RKO (cell line): ENCODE measurements around the gene RACGAP1.
"Not testable (repeated sequence)": the region's sequence is repeated elsewhere in the genome, so short reads cannot be mapped to it uniquely, and the experiment has no call there.

Source experiments
- DNase-seq: peaks from one replicate; pipeline ENCODE4 v3.0.0-alpha.2; 2016; ENCODE audit warnings: low spot score

Gene RACGAP1

DNA sequence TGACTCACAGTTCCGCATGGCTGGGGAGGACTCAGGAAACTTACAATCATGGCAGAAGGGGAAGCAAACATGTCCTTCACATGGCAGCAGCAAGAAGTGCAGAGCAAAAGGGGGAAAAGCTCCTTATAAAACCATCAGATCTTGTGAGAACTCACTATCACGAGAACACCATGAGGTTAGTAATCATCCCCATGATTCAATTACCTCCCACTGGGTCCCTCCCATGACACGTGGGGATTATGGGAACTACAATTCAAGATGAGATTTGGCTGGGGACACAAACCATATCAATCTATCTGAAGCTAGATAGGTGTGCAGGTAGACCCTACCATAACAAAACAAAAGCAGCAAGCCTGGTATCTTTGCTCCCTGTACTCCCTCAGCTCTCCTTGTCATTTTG lies 38.8 kb downstream of the RACGAP1 start:
- not testable (repeated sequence) for DNase-seq

DNA sequence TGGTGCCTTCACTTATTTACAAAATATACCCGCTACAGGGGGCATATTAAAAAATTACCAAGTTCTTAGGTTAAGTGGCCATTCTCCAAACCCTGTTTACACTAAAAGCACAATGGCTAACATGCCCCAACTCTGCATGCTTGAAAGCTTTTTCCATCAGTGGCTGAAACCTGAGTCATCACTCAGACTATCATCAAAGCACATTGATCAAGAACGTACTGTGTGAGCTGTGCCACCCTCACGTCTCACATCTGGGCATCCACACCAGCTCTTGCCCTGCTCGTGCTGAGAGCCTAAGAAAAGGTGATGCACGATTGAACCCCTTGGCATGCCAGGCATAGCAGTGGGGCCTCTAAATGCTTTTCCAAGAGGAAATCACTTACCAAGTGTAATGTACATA lies 39.3 kb downstream of the RACGAP1 start:
- DNase-seq = no peak

DNA sequence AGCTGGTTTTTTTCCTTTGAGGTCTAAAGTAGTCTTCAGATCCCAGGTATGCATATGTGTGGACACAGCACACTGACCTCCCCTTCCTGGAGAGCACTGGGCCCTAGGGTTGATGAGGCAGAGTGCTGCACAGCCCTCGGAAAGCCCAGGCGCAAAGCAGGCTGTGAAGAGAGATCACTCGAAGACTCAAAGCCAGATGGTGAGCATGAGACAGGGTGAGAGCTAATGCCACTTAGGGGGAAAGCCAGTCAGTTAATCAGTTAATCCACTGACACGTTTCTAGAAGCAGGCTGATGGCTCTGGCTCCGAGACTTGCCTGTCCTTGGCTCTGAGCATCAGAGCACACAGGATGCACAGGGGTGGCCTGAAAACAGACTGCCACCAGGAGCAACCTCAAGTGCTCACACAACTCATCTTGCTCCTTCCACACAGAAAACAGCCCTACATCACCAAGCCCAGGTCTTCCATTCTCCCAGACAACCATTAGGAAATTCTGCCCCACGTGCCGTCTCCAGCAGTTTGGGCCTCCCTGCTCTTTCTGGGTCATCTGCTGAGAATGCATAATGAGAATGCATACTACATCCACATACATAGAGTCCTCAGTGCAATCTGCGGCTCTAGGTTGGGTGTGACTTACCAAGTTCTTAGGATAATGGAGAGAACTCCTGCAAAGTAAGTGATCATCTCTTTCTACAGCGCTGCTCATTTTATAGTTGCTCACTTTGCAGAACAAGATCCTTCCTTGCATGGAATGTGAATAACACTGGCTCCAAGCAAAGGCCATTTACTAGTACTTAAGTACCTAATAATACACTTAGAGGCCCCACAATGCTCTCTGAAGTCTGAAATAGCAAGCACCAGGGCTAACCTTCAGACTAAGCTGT lies 40.6 kb downstream of the RACGAP1 start:
- DNase-seq = no peak

DNA sequence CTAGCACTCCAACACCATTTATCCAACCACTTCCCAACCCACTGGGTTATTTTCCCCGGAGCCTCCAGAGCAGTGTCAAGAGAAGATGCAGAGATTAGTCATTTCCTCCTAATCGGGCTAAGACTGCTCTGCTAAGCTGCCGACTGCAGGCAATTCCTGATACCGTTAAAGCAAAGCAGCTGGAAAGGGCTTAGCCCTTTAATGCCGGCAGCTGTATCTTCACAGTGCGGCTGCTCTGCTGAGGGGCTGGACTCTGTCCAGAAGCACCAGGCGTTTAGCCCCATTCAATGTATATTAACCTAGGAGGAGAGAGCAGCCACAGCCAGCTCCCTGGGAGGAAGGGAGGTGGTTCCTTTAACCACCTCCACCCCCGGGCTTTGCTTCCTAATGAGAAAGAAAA lies 41.4 kb downstream of the RACGAP1 start:
- DNase-seq = peak; percentile 45

DNA sequence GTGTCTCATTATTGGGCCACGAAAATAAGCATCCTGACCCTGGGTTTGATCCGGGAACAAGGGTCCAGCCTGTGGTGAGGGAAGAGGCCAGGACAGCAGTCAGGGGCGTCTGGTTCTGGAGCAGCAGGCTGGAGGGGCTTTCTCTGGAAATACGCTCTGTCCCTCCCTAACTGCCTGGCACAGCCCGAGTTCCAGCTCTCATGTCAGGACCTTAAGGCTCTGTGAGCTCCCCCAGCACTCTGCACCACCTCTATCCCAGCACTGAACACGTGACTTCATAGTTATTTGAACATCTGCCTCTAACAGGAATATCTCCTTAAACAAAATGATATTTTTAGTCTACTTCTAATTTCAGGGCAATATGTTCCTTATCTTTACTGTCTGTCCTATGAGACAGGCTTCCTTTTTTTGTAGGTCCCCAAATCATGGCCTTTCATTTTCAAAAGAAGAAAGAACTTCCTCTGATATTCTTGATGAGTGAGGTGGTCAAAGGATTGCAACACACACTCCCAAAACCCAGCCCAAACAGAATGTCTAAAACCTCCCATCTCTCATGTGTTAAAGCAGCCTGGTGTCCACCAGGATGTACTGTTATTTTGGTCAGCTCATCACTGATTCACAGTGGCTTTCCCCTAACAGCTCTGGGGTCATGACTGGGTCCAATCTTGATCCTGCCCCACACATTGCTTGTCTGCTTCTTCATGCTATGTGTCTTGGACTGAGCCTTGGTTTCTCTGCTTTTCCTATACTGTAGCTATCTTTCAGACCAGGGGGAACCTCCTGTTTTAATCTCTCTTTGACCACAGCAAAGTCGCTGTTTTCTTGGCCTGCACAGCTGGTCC lies 42.8 kb downstream of the RACGAP1 start:
- no peak for DNase-seq

DNA sequence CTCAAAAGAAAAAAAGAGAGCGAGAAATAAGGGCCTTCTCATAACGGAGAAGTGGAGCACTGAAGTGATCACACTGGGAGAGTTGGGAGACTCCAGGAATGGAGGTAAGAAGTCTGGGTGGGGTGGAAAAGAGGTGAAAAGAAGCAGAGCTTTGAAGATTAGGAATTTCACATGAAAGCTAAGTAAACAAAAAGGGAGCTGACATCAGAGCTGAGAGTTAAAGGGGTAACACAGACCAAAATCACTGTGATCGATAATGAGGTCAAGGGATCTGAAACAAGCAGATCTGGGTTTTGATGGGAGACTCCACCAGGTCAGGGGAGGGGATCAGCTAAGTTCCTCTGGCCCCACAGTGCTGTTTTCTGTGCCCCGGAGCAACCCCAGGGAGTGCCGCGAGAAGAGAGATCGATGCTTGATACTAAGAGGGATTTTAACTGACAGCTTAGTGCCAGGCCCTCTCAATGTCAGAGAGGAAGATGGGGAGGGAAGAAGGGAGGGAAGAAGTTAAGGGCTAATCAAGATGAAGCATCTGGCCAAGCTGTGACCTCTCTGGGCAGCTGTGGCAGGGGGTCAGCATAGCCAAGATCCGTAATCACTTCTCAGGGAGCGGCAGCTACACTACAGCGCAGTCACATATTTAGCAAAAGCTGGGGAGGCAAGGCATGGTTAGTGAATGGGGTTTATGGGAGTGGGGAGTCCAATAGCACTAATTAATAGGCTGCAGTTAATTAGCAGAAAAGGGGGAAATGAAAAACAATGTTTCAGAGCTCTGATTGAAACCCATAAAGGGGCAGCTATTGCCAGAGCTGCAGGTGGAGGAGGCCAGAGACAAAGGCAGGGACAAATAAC lies 44.6 kb downstream of the RACGAP1 start:
- DNase-seq = no peak

DNA sequence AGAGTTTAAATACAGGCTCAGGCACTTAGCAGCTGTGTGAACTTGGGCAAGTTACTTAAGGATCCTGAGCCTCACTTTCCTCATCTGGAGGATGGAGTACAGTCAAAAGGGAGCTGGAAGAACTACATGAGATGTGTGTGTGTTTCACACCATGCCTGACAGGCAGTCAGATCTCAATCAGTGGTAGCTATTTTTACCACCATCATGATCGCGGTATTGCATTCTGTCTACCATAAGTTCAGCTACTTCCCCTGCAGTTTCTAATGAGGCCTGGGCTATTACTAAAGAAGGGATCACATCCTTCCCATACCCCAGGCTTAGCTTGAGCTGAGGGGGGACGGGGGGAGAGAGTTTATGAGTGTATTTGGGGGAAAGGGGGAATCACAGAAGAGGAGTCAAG lies 45.5 kb downstream of the RACGAP1 start:
- DNase-seq = no peak

DNA sequence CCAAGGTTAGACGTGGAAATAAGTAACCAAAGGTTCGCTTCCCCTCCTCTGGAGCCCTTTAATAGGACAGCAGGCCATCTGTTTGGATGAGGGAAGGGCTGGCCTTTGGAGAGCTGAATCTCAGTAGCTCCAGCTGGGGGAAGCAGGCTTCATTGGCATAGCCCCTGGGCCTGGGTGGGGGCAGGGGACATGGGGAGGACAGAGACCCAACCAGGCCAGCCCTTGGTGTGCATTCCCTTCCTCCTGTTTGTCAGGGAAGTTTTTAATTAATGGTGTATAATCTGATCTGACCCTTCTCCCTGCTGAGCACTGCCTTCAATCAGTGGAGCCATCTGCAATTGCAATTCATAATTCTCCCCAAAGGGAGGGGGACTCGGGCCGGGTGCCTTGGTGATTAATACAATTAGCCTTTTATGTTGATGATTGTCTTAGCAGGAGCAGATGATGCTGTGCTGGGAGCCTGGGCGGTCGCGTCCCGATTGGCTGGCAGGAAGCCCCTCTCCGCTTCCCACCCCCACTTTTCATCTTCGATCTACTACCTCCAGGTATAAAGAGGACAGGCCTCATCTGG lies 46.2 kb downstream of the RACGAP1 start:
- no peak for DNase-seq

DNA sequence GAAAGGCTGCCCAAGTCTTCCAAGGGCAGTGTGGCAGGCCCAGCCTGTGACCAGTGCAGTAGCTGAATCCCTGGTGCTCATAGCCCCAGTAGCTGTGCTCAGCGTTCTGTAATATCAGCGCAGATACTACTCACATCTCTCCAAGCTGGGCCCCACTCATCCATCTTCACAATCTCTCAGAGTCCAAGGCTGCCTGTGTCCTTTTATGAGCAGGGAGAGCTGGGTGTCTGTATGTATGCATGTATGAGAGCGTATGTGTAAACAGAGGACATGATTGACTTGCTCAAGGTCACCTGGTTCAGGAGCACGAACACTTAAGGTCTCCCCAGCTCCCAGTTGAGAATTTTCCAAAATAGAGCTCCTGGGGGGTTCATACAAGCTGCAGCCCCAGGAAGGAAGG lies 47.2 kb downstream of the RACGAP1 start:
- DNase-seq = no peak

DNA sequence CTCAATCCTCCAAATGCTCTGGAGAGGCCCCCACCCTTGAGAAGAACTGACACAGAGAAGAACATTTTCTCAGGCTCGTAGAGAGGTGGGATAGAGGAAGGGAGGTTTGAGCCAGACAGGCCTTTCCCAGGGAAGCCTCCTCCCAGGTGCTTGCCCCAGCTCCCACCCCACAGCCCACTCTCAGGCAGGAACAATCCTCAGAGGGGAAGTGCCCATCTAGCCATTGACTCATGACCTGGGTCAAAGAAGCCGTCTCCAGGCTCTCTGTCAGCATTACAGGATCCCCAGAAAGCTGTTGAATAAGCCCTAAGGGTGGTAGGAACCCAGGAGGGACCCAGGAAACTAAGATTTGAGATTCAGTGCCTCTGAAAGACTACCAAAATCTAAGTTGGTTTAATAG lies 48.7 kb downstream of the RACGAP1 start:
- no peak for DNase-seq

DNA sequence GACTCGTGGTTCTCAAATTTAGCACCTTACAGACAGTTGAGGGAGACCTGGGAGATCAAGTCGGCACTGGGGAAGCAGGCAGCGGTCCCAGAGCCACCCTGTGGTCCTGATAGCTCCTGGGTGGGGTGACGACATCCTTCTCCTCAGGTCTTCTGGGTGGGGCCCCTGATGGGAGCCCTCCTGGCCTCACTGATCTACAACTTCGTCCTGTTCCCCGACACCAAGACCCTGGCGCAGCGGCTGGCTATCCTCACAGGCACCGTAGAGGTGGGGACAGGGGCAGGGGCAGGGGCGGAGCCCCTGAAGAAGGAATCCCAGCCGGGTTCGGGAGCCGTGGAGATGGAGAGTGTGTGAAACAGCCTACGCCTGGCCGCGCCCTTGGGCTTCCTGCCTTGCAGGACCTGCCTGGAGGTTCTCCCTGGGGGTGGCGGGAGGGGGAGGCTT lies 50.0 kb downstream of the RACGAP1 start:
- DNase-seq = no peak

DNA sequence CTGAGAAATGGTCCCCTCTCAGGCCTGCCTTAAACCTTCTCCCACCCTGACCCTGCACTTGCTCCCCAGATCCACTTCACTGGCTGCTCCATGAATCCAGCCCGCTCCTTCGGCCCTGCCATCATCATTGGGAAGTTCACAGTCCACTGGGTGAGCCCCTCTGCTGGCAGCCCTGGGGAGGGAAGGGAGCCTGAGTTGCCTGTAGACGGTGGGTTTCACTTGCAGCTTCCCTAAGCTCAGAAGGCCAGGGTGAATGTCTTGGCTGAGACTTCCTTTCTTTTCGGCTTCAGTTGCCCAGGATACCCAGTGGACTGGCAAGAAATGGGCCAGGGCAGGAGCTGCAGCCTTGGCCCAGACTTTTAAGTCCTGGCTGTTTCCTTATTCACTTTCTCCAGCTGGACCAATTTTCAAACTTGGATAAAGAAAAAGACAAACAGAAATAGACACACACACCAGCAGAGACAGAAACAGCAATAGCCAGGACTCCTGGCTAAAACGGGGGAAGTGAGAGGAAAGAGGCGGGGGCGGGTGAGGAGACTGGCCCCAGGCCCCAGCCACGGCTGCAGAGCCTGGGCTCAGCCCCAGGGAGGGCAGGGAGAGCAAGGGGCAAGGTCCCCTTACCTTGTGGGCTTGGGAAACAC lies 50.5 kb downstream of the RACGAP1 start:
- no peak for DNase-seq

DNA sequence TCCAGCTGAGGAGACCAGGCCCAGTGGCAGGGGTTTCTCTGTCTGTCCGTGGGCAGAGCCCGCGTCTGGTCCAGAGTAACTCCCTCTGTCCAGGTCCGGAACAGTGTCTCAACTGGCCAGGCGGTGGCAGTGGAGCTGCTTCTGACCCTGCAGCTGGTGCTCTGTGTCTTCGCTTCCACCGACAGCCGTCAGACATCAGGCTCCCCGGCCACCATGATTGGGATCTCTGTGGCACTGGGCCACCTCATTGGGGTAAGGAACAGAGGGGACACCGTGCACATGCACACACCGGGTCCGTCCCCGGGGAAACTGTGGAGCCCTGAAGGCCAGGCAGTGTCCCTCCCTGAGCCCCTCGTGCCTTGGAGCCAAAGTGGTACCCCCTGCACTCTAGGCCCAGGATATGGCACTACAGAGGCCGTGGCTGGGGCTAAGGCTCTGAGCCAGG lies 51.0 kb downstream of the RACGAP1 start:
- no peak for DNase-seq

DNA sequence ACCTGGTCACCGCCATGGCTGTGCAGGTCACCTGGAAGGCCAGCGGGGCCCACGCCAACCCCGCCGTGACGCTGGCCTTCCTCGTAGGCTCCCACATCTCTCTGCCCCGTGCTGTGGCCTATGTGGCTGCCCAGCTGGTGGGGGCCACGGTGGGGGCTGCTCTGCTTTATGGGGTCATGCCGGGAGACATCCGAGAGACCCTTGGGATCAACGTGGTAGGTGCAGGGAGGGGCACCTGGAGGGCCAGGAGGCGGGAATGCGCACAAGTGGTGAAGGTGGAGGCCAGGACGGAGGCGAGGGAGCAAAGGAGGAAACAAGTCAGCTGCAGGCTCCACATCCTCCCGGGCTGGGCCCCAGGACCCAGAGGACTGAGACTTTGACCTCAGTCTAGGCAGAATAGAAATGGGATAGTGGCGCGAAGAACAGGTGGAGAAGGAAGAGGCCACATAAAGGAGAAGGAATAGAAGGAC lies 51.9 kb downstream of the RACGAP1 start:
- no peak for DNase-seq

DNA sequence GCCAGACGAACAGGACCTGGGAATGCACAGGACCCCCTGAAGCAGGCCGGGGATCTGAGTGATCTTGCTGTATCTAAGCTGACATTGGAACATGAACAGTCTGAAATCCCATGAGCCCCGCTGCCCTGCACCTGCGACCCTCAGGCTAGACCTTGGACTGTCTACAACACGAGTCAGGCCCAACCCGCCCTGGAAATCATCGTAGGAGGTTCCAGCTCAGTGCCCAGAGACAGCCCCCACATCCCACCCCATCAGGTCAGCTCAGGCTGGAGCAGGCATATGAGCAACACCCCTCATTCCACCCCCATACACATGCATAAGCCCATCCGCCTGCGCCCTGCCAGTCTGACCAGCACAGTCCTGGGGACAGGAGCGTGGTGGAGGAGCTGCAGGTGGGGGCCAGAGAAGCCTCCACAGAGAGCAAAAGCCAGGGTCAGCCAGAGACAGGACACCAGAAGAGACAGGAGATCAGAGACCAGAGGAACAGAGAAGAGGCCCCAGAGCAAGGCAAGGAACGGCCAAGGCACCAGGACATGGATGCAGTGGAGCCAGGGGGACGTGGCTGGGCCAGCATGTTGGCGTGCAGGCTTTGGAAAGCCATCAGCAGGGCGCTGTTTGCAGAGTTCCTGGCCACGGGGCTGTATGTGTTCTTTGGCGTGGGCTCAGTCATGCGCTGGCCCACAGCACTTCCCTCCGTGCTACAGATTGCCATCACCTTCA lies 52.5 kb downstream of the RACGAP1 start, which contains the start of gene AQP6:
TSS of gene AQP6 (plus strand) at position 307 of the 720 bp plus-strand sequence. CDS start at position 534, 227 bp downstream.
- DNase-seq = no peak

DNA sequence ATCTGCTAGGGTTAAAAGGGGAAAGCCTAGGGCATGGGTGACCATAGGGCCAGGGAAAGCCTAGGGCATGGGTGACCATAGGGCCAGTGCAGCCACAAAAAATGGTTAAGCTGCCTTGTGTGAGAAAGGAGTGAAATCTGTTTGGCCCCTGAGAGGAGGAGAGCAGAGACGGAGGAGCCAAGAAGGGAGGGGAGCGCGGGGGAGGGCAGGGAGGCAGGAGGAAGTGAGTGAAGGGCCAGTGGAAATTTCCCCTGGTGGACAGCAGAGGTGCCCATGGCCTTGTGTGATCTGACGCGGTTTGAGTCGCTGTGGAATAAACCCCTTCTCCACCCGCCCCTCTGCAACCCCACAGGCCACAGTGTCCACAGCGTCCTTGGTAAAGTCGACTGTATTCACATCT lies 53.2 kb downstream of the RACGAP1 start:
- no peak for DNase-seq

DNA sequence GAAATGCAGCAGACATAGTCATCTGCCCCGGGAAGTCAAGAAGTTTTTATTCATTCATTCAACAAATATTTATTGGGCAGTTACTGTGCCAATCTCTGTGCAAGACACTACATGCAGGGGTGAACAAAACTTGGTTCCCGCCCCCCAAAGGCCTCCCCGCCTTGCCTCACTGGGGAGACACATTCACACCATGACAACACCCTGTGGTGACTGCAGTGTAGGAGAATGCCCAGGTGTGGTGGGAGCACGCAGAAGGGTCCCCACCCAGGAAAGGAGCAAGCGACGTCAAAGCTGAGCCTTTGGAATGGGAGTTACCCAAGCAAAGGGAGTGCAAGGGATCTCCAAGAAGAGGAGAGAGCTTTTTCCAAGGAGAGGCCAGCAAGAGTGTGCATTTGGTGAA lies 54.2 kb downstream of the RACGAP1 start:
- DNase-seq = no peak

DNA sequence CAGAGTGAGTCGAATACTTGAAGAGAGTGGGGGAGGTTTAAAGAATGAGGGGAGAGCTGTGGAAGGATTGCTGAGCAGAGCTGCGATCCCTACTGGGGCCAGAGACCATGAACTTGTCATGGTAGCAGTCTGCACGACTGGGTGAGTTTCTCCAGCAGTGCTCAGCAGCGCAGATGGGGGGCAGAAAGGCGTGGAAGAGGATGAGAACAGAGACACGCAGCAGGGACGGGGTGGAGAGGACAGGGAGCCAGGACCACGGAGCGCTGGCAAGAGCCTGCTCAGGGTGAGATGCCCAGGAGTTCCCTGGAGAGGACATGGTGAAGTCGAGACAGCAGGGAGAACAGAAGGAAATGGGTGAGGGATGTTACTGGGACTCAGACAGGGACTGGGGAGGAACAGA lies 54.6 kb downstream of the RACGAP1 start:
- DNase-seq = no peak

DNA sequence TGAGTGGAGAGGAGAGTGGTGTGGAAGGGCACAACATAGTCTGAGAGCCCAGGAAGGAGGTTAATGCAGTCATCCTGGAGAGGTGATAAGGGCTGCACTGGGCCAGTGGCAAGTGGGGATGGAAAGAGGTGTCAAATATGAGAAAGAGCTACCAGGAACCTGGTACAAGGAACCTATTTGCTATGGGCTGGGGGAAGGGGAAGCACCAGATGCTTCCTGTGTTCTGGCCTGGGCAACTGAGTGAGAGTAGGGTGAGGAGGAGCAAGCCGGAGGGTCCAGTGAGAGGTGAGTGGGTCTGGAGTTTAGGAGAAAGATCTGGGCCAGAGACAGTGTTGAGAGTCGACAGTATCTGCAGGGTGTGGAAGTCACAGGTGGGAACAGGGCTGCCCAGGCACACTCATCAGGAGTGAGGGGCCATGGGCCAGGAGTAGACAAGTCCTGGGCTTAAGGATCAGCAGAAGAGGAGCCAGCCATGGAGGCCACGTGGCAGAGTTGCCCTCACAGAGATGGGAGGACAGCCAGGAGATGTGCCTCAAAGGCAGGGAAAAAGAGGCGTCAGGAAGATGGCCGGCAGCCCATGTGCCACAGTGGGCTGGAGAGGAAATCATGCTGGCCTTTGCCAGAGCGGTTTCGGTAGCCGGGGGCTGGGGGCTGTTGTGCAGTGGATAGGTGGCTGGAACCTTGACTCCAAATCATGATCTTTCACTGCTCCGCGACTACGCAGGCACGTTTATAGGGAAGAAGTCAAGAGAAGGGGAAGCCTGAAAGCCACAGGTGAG lies 55.5 kb downstream of the RACGAP1 start:
- no peak for DNase-seq

DNA sequence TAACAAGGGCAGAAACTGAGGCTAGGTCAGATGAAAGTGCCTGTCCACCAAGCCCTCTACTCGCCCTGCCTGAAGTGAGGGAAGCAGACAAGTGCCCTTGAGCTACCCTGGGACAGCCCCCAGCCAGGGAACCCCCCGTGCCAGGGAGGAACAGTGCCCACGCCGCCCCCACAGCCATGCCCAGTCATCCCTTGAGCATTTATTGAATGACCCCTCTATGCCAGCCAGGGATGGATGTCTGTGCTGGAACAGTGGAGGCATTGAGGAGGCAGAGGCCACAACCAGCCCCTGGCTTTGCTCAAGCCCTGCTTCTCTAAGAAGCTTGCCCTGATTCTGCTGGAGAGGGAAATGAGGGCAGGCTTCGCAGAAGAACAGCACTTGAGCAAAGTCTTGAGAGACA lies 56.3 kb downstream of the RACGAP1 start:
- DNase-seq = no peak
